GM10248 (cell line): ENCODE measurements around the gene PALLD.
A peak's percentile ranks its signal among the peaks of the same experiment; 100 is the strongest.

Experiments used
- CTCF ChIA-PET: fragments of 300-600 bp; sonication (Branson Sonifier 250); formaldehyde crosslinking; extraction: SDS; loops from one replicate; lab custom pipeline; 2021; ENCODE audit warnings: antibody characterized with exemption; lab: Yijun Ruan, JAX
- POLR2A ChIA-PET: fragments of 350-650 bp; sonication (Branson Sonifier 250); formaldehyde crosslinking; extraction: SDS; loops from one replicate; lab custom pipeline; 2020; ENCODE audit warnings: antibody characterized with exemption; lab: Yijun Ruan, JAX
- DNase-seq: peaks from one replicate; pipeline ENCODE4 v3.0.0; 2012; ENCODE audit errors: extremely low spot score
- CTCF ChIP-seq: IDR thresholded peaks from 2 replicates; pipeline ENCODE4 v1.5.1; 2012; ENCODE audit warnings: mild to moderate bottlenecking, low read depth; ENCODE audit errors: extremely low read depth, missing control alignments, control extremely low read depth

PALLD gene

DNA sequence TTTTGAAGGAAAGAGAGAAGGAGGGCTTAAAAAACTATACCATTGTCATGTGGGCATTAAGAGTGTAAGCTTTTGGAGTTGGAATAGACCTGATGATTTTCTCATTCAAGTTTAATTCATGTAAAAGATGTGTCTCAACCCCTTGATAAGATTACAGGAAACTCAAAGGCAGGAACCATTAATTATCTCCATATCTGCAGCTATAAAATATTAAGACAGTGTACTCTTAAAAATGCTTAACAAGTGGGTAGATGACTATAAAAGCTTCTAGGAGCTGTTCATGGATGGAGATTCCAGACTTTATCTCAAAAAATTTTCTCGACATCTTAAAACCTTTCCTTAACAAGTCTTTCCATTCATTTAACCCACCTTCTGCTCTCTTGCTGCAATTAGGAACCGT lies 208.3 kb downstream of the PALLD start:
- ChIA-PET POLR2A (no interaction called here), CTCF (no interaction called here)
- DNase-seq: no peak
- no peak for TF ChIP-seq CTCF

DNA sequence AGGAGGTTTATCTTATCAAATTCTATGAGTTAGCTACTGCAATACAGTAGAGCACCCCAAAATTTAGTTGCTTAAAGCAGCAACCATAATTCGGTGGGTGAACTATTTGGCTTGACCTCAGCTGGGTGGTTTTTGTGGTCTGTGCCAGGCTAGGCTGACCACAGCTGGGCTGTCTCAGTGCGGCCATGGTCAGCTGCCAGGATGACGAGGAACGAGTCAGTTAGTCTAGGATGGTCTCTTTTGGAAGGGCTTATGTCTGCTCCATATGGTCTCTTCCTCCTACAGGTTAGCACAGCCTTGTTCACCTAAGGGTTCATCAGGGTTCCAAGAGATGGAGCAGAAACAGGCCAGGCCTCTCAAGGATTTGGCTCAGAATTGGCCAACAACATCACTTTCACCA lies 210.4 kb downstream of the PALLD start:
- no peak for DNase-seq
- ChIA-PET CTCF (interaction anchor here (1.0 to 1.8 kb wide), 2 partner anchors 11 to 28 kb away, joined by 3 to 4 read pairs; no protein-coding TSS in a partner anchor), POLR2A (no interaction called here)
- TF ChIP-seq CTCF: no peak

DNA sequence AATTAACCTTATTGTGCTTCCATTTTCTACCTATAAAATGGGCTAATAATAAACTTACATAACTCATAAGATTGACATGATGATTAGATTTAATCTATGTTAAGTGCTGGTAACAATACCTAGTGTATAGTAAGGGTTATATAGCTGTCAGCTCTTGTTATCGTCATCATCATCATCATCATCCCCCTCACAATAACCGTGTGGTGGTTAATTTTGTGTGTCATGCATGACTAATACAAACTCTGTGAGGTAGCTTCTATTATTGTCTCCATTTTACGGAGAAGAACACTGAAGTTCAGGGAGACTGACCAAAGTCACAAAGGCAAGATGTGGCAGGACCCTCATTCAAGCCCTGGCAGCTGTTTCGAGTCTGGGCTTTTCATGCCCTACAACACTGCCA lies 211.3 kb downstream of the PALLD start:
- no peak for DNase-seq
- POLR2A ChIA-PET: no interaction called here
- no peak for TF ChIP-seq CTCF
- CTCF ChIA-PET: interaction anchor here (1.0 to 1.8 kb wide), 3 partner anchors 27 to 92 kb away, joined by 3 to 4 read pairs (median 3); no protein-coding TSS in a partner anchor

DNA sequence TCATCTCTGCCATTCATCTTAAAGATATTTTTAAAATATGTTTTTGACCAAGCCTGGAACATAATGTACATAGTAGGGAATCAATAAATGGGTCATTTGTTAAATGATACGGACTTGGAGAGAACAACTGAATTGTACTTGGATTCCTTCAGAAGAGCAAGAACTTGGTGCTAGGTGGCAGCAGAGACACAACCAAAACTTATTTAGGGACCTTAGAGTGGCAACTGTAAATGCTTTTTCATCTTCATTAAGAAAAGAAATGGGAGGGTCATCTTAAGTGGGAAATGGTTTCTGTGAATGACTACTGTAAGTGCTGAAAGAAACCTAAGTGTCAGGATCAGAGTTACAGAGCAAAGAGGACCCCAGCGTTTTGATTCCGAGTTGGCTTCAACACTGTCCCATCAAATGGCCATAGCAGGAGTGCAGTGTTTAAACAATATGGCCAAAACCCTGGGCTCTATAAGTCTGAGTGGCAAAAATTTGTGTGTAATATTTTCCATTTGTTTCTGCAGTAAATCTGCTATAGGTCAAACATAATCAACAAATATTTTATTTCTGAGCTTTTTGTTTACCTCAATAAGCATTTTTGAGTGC lies 213.6 kb downstream of the PALLD start:
- peak; percentile 30 for TF ChIP-seq CTCF
- CTCF ChIA-PET: interaction anchor here (0.7 to 1.9 kb wide), 6 partner anchors 9 to 213 kb away, joined by 3 to 5 read pairs (median 3); no protein-coding TSS in a partner anchor
- POLR2A ChIA-PET: no interaction called here
- DNase-seq: no peak

DNA sequence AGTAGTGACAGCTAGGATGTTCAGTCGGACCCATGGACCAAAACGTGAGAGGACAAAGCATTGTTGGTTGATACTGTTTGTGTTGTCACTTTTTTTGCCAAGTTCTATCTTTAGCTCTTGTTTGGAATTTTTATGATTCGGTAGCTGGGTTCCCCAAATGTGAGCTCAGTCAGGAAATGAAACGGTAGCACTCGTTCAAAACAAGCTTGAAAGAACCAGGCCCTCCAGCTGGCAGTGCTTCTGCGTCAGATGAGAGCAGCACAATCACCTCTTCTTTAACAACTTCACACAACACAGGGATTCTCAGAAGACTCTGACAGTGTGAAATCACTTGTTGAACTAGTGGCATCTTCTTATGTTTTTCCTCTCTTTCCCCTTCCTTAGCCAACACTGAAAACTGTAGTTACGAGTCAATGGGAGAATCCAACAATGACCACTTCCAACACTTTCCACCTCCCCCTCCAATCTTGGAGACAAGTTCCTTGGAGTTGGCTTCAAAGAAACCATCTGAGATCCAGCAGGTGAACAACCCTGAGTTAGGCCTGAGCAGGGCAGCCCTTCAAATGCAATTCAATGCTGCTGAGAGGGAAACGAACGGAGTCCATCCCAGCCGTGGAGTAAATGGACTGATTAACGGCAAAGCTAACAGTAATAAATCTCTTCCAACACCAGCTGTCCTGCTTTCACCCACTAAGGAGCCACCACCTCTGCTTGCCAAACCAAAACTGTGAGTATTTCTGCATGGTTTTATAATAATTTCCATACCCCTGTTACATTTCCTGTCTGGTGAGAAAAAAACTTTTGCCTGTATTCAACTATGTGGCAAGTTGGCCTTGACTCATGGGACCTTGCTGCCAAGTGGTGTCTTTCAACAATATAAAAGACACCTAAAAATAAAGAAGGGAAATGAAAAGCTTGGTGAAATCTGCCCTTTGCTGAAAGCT lies 214.6 kb downstream of the PALLD start:
- ChIA-PET POLR2A (no interaction called here), CTCF (interaction anchor here (0.7 to 1.9 kb wide), 5 partner anchors 8 to 210 kb away, joined by 3 to 5 read pairs (median 3); no protein-coding TSS in a partner anchor)
- no peak for DNase-seq
- TF ChIP-seq CTCF: no peak

GRCh38 chr4:168712316-168712890 lies 215.6 kb downstream of the PALLD start:
- ChIA-PET POLR2A (no interaction called here), CTCF (interaction anchor here (1.9 kb wide), 1 partner anchor 16 kb away, joined by 5 read pairs; no protein-coding TSS in a partner anchor)
- no peak for TF ChIP-seq CTCF
- no peak for DNase-seq
